NCI-H526 treated with DMSO at 0.1 percent for 48 hours (cell line): Measurements from ENCODE around the gene SLC16A8.

Experiments
- DNase-seq: peaks from one replicate; lab custom pipeline; 2025; lab: John Stamatoyannopoulos, UW

The SLC16A8 gene

DNA sequence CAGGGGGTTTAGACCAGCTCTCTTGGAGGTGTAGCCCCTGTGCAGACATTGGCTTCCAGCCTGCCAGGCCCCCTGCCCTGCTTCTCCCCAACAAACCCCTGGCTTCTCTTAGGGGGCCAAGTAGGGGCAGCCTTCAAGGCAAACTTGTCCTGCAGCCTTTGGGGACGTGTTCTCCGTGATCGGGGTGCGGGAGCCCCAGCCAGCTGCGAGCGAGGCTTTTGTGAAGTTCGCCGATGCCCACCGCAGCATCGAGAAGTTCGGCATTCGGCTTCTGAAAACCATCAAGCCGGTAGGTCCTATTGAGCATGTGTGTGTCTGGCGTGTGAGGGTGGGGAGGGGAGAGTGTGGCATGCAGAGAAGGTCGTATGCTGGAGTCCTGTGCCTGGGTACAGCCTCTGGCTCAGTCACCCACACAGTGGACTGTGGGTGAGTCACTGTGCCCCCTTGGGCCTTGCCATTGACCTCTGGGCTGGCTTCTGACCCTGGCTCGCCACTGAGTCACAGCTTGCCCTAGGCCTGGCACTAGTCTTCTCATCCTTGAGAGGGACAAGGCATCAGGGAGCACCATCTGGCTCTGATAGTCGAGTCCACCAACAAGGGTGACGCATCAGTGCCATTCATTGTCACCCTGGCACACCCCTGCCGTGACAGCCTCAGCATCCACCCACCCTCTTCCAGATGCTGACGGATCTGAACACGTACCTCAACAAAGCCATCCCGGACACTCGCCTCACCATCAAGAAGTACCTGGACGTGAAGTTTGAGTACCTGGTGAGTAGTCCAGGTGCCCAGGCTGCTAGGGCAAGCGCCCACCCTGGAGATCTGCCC lies 11.4 kb downstream of the SLC16A8 start:
- no peak for DNase-seq

GRCh38 chr22:38071421-38072321 lies 12.3 kb downstream of the SLC16A8 start:
- no peak for DNase-seq

- no peak for DNase-seq
Measured at GRCh38 chr22:38070250-38070921, 13.6 kb downstream of the SLC16A8 start.

GRCh38 chr22:38069372-38070249 lies 14.4 kb downstream of the SLC16A8 start:
- DNase-seq: no peak

DNA sequence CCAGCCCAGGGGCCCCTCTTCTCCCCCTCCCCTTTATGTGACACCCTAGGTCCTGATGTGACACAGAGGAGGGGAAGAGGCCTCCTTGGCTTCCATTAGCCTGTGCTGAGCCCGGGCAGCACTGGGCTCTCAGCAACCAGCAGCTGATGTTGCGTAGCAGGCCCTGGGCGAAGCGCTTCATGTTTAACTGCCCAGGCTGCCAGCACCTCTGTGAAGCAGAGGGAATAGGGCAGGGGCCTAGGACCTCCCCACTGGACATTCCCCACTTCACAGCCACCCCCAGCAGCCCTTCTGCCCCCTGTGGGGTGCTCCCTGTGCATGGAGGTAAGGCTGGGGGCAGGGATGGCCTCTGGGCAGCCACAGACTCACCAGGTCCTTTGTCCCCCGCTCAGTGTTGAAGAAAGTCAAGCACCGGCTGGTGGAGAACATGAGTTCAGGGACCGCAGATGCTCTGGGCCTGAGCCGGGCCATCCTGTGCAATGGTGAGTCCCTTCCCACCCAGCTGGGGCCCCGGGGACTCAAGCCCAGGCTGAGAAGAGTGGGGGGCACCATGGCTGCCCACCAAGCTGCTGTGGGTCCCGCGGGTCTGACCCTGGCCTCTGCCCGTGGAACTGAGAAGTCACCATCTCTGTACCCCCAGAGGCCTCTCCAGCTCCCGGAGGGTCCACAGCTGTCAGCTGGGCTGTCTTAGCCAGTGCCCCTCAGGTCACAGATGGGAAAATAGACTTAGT lies 15.2 kb downstream of the SLC16A8 start:
- DNase-seq: no peak

- DNase-seq: no peak
Measured at GRCh38 chr22:38067761-38068360, 16.1 kb downstream of the SLC16A8 start.

- no peak for DNase-seq
Measured at GRCh38 chr22:38067028-38067415, 17.0 kb downstream of the SLC16A8 start.

GRCh38 chr22:38066381-38067027 lies 17.5 kb downstream of the SLC16A8 start:
- no peak for DNase-seq

DNA sequence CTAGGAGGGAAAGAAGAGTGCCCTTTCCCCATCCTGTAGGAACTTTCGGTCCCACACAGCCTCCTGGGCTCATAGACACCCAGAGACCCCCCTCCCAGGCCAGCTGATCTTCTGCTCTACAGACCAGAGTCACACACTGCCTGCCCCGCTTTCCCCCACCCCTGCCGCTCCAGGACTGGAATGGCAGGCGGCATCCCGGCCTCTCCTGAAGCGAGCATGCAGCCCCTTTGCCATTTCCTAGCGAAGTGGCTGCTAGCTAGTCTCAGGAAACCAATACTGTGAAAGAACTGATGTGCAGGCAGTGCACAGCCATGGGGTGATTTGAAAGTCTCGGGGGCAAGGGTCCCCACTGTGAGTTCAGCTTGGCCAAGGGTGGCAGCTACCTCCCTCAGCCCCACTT lies 18.4 kb downstream of the SLC16A8 start:
- no peak for DNase-seq

GRCh38 chr22:38062791-38063190 lies 21.2 kb downstream of the SLC16A8 start:
- DNase-seq: no peak

- peak; percentile 64 for DNase-seq
Measured at GRCh38 chr22:38056969-38057891, 26.8 kb downstream of the SLC16A8 start, which contains the start of gene PICK1. Gene PICK1 (plus strand): TSS chr22:38057404. CDS start chr22:38057810, 406 bp downstream.

GRCh38 chr22:38051900-38052862 lies 31.8 kb downstream of the SLC16A8 start:
- DNase-seq: peak; percentile 55

- no peak for DNase-seq
Measured at GRCh38 chr22:38051261-38051660, 32.7 kb downstream of the SLC16A8 start.

- no peak for DNase-seq
Measured at GRCh38 chr22:38050720-38051119, 33.3 kb downstream of the SLC16A8 start.

- DNase-seq: no peak
Measured at GRCh38 chr22:38049812-38050619, 34.0 kb downstream of the SLC16A8 start.

- no peak for DNase-seq
Measured at GRCh38 chr22:38046070-38046748, 37.8 kb downstream of the SLC16A8 start.
